Stimulated activated memory B cell treated with anti-CD40 and anti-IgM and Interleukin-4, amounts not matched to agents 10 μg/mL and 1 μg/mL and 100 μg/mL, for 72 hours (primary cell): ENCODE measurements around the gene COMMD1.

Experiments used
- ATAC-seq: fragments of 150-1000 bp; cut with Tn5 transposase; 2 replicates; pipeline ENCODE4 v1.10.0; 2021
- H3K27ac Mint-ChIP-seq: one replicate; pipeline ENCODE4 v1.8.0; 2022; ENCODE audit warnings: mild to moderate bottlenecking, mixed read lengths
- H3K27me3 Mint-ChIP-seq: one replicate; pipeline ENCODE4 v1.8.0; 2022; ENCODE audit warnings: mixed read lengths
- H3K36me3 Mint-ChIP-seq: one replicate; pipeline ENCODE4 v1.8.0; 2022; ENCODE audit warnings: mixed read lengths
- H3K4me1 Mint-ChIP-seq: one replicate; pipeline ENCODE4 v1.8.0; 2022; ENCODE audit warnings: mixed read lengths
- H3K4me3 Mint-ChIP-seq: one replicate; pipeline ENCODE4 v1.8.0; 2022; ENCODE audit warnings: mild to moderate bottlenecking, moderate library complexity, mixed read lengths
- H3K9me3 Mint-ChIP-seq: one replicate; pipeline ENCODE4 v1.8.0; 2022; ENCODE audit warnings: mixed read lengths

COMMD1 gene

DNA sequence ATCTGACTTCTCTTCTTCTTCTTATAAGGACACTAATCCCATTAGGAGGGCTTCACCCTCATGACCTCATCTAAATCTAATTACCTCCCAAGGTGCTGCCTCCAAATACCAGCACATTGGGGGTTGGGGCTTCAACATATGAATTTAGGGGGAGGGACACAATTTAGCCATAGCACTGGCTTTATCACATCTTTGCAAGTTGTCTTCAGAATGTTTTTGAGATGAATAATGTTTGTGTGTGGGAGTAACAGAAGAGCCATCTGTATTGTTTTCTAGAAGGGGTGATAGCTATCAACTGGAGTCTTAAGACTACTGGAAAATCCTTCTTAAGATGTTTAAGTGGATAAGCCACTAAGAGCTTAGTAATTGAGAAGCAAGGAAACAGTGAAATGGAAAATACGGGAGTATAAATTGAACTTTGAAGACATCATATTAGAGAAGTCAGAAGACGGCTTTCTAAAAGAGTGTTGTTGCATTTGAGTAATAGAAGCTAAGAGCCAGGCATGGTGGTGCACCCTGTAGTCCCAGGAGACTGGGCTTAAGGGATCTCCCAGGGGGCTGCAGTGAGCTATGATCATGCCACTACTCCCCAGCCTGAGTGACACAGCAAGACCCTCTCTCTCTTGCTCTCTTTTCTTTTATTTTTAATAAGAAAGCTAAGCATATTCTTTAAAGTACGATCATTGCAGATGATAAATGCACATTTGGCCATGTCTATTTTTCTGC is 257.8 kb downstream of the COMMD1 start:
- Mint-ChIP-seq H3K36me3 (no peaks in the 10 kb centered on the region), H3K27ac (no peak overlapping the region), H3K4me3 (no peak overlapping the region), H3K4me1 (peaks cover 7% of the 10 kb centered on the region), H3K9me3 (no peaks in the 10 kb centered on the region), H3K27me3 (no peaks in the 10 kb centered on the region)
- ATAC-seq = no peak

DNA sequence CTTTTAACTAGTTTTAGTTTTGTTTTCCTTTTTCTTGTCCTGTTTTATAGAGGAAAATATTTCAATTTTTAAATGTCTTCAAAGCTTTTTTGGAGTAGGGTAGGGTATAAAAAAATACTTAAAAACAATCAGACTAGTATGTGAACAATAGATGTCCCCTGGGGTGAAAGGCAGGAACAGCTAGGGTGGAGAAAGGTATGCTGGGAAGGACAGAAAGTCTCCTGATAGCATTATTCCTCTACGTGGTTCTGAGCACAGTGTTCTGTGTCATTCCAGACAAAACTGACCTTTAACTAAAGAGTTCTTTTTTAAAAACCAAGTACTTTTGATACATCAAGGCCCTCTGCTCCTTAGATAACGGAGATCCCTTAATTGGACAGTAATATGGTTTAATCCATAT is 258.4 kb downstream of the COMMD1 start:
- ATAC-seq = no peak
- H3K4me3 Mint-ChIP-seq = no peak overlapping the region
- no peaks in the 10 kb centered on the region for H3K9me3 Mint-ChIP-seq
- H3K36me3 Mint-ChIP-seq = no peaks in the 10 kb centered on the region
- no peak overlapping the region for H3K27ac Mint-ChIP-seq
- H3K4me1 Mint-ChIP-seq = peaks cover 7% of the 10 kb centered on the region
- no peaks in the 10 kb centered on the region for H3K27me3 Mint-ChIP-seq

DNA sequence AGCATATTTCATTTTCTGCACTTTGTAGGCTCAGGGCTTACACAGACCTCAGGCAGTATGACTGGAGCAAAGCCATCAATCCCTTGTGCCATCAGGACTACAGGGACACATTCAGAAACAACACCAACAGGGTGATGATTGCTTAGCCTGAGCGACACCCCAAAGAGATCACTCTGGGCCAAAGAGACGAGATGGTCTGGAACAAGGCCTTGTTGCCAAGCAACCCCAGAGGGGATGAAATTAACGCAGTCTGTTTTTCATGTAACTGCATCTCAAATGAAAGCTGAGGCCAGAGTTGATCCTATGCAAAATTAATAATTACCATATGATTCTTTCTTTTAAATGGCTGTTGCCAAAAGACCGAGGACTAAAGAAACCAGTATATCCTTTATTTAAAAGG is 270.3 kb downstream of the COMMD1 start:
- no peak for ATAC-seq

DNA sequence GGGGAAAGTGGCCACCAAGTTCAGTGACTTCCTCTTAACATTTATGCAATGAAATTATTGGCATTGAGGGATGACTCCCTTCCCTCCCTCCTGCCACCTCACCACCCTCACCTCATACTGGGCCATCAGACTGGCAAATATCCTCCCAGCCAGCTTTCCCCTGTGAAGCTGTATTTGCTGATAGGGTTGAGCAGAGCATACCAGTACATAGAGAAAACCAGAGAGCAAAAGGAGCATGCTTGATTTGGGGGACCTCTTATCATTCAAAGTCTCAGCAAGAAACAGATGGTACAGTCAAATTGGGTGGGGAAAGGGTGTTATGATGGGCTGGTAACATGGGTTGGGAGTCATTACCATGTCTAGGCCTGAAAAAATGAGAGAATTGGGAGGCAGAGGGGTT is 271.3 kb downstream of the COMMD1 start:
- no peaks in the 10 kb centered on the region for H3K27me3 Mint-ChIP-seq
- H3K27ac Mint-ChIP-seq = no peak overlapping the region
- no peaks in the 10 kb centered on the region for H3K36me3 Mint-ChIP-seq
- ATAC-seq = no peak
- H3K9me3 Mint-ChIP-seq = no peaks in the 10 kb centered on the region
- H3K4me1 Mint-ChIP-seq = no peaks in the 10 kb centered on the region
- no peak overlapping the region for H3K4me3 Mint-ChIP-seq

More for the DNA sequence above, 270.3 kb downstream of the COMMD1 start:
- Mint-ChIP-seq H3K4me3 (no peak overlapping the region), H3K27me3 (no peaks in the 10 kb centered on the region), H3K36me3 (no peaks in the 10 kb centered on the region), H3K9me3 (no peaks in the 10 kb centered on the region), H3K27ac (no peak overlapping the region), H3K4me1 (no peaks in the 10 kb centered on the region)

DNA sequence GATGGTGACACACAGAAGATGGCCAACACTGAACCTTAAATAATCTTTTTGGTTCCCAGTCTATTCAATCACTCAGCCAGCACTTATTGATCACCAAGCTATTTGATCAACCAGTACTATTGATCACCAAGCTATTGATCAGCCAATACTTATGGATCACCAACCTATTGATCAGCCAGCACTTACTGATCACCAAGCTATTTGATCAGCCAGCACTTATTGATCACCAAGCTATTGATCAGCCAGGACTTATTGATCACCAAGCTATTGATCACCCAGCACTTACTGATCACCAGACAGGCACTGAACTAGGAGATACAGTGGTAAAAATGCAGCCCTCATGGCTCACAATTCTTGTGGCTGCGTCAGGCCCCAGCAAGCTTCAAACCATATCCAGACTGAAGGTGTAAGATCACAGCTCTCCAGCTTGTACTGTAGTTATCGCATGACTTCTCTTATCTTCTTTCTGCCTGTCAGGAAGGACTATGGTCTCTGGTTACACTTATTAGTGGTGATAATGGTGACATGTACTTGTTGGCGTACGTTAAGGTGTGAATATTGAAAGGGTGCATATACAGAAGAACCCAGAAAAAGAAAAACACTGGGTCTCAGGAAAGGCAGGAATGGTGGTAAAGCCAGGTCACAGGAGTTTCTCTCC is 272.0 kb downstream of the COMMD1 start:
- H3K4me3 Mint-ChIP-seq = no peak overlapping the region
- no peaks in the 10 kb centered on the region for H3K4me1 Mint-ChIP-seq
- ATAC-seq = no peak
- H3K9me3 Mint-ChIP-seq = no peaks in the 10 kb centered on the region
- H3K27me3 Mint-ChIP-seq = no peaks in the 10 kb centered on the region
- H3K27ac Mint-ChIP-seq = no peak overlapping the region
- no peaks in the 10 kb centered on the region for H3K36me3 Mint-ChIP-seq

DNA sequence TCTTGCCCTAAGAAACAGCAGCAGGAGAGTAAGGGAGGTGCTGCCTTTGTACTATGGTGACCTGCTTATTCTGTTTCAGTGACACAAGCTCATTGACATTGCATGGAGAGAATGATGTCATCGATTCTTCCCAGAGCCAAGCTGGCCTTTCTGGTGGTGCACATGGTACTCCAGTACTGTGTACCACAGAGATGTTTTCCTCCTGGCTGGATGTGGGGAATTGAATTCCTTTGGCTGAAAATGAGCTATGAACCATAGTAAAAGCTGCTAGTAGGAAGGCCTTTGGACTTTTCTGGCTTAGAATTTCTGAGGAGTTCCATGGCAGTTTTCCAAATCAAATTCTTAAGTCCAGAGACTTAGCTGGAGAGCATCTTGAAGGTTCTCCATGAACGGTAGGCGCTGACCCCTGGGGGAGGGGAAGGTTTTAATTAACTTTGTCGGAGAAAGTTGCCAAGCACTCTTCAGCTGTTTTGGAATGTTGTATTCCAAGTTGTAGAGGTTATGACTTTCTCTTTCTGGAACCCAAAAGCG is 273.3 kb downstream of the COMMD1 start:
- no peaks in the 10 kb centered on the region for H3K36me3 Mint-ChIP-seq

DNA sequence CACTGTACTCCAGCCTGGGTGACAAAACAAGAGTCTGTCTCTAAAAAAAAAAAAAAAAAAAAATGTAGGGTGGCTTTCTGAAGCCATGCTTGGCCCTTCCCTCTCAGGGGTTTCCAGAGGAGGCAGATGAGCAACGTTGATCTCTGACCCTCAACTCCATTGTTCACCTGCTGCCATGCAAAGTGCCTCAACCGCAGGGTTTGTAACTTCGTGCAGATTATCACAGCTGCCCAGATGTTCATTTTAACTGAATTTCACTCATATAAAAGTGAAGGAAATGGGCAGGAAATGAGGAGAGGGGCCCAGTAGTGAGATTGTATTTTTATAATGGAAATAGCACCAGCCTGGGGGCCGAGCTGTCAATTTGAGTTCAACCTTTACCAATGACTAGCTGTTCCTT is 275.5 kb downstream of the COMMD1 start:
- no peak for ATAC-seq
- H3K4me3 Mint-ChIP-seq = no peak overlapping the region
- H3K9me3 Mint-ChIP-seq = no peaks in the 10 kb centered on the region
- peak overlapping the region; percentile 9 for H3K27ac Mint-ChIP-seq
- no peaks in the 10 kb centered on the region for H3K4me1 Mint-ChIP-seq
- H3K27me3 Mint-ChIP-seq = no peaks in the 10 kb centered on the region
- no peaks in the 10 kb centered on the region for H3K36me3 Mint-ChIP-seq

More for the DNA sequence above, 273.3 kb downstream of the COMMD1 start:
- no peak for ATAC-seq
- H3K4me1 Mint-ChIP-seq = no peaks in the 10 kb centered on the region
- no peak overlapping the region for H3K27ac Mint-ChIP-seq
- no peak overlapping the region for H3K4me3 Mint-ChIP-seq
- H3K9me3 Mint-ChIP-seq = no peaks in the 10 kb centered on the region
- no peaks in the 10 kb centered on the region for H3K27me3 Mint-ChIP-seq

DNA sequence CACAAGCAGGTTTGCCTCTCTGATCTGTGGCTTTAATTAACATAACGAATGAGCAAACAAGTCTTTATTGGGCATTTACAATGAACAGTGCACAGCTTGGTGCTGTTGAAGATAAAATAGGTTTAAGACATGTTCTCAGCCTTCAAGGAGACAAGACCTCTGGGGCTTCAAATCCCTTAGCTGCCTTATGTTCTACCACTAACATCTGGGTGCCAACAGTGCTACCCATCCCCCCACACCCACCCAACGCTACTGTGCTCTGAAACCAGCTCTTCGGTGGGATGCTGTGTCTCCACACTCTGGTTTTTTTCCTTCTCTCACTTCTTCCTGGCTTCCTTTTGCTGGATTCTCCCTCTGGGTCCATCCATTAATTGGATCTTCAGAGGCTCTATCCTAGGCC is 276.4 kb downstream of the COMMD1 start:
- Mint-ChIP-seq H3K9me3 (no peaks in the 10 kb centered on the region), H3K27me3 (no peaks in the 10 kb centered on the region), H3K4me1 (no peaks in the 10 kb centered on the region), H3K27ac (peak overlapping the region; percentile 9), H3K4me3 (no peak overlapping the region), H3K36me3 (no peaks in the 10 kb centered on the region)
- no peak for ATAC-seq

DNA sequence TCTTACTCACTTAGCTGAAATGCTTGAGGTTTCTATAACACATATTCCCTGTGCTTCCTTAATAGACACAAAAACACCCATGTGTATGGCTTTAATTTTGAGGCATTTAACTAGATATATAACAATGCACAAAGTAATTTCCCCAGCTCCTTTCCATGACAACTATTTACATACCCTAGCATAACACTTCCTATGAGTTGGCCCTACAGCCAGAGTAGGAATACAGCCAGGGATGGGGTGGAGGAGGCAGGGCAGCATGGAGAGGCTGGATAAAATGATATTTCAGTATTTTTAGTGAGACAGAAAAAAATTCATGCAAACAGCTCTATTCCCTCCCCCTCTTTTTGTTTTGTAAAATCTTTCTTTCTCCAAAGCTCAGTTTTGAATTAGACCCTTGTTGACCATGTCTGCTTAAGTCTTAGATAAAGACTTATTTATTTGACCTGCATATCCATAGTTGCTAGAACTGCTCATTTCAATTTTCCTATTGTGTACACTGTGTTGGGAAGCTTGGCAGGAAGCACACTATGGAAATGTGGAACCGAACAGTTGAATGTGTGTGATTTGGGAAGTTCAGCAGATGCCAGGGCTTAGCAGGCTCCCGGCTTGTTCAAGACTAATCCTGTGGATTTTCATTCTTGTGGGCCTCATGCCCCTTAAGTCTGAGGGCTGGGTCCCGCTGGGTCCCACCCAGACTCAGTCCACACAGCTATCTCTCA is 279.2 kb downstream of the COMMD1 start:
- ATAC-seq = no peak
- Mint-ChIP-seq H3K4me1 (no peaks in the 10 kb centered on the region), H3K4me3 (no peak overlapping the region), H3K36me3 (no peaks in the 10 kb centered on the region), H3K27ac (no peak overlapping the region), H3K9me3 (no peaks in the 10 kb centered on the region), H3K27me3 (no peaks in the 10 kb centered on the region)
